Progenitor cell of endocrine pancreas (in vitro differentiated cells): ENCODE results near the gene NPR1. TPM values are rescaled to one million over a fixed set of nuclear protein-coding genes. Genes with fewer than 3 reads are reported as not detected.

ENCODE experiments used
- DNase-seq: peaks from one replicate; pipeline ENCODE4 v3.0.0; 2021; ENCODE audit warnings: low spot score; ENCODE audit not compliant: unreplicated experiment
- H3K27ac Mint-ChIP-seq: 2 replicates; pipeline ENCODE4 v1.8.0; 2021; ENCODE audit warnings: mild to moderate bottlenecking, moderate library complexity, mixed read lengths
- H3K27me3 Mint-ChIP-seq: 2 replicates; pipeline ENCODE4 v1.8.0; 2021; ENCODE audit warnings: mixed read lengths
- H3K36me3 Mint-ChIP-seq: 2 replicates; pipeline ENCODE4 v1.8.0; 2022; ENCODE audit warnings: mixed read lengths; ENCODE audit not compliant: insufficient read depth
- H3K4me1 Mint-ChIP-seq: 2 replicates; pipeline ENCODE4 v1.8.0; 2021; ENCODE audit warnings: low read depth, mixed read lengths
- H3K4me3 Mint-ChIP-seq: 2 replicates; pipeline ENCODE4 v1.8.0; 2021; ENCODE audit warnings: low read depth, mild to moderate bottlenecking, moderate library complexity, mixed read lengths
- H3K9me3 Mint-ChIP-seq: 2 replicates; pipeline ENCODE4 v1.8.0; 2021; ENCODE audit warnings: low read depth, mixed read lengths
- long read RNA-seq: library from polyadenylated mRNA; unstranded; transcript quantifications from one replicate; pipeline ENCODE4 v2.0.0, GENCODE V29; 2020
- total RNA-seq: library from RNA; stranded (reverse); gene quantifications from 2 replicates; pipeline ENCODE4 v1.2.1, GENCODE V29; 2021
- TF ChIP-seq, protein P1 (sequence below): fragments of 200-600 bp; sonication (generic); IDR thresholded peaks from one replicate; pipeline ENCODE4 v1.5.0; 2021; ENCODE audit warnings: antibody characterized with exemption, mild to moderate bottlenecking; ENCODE audit not compliant: unreplicated experiment

NPR1 gene
- 0.41 and 0.51 TPM in 2 replicates for total RNA-seq
- long read RNA-seq: 0 reads

DNA sequence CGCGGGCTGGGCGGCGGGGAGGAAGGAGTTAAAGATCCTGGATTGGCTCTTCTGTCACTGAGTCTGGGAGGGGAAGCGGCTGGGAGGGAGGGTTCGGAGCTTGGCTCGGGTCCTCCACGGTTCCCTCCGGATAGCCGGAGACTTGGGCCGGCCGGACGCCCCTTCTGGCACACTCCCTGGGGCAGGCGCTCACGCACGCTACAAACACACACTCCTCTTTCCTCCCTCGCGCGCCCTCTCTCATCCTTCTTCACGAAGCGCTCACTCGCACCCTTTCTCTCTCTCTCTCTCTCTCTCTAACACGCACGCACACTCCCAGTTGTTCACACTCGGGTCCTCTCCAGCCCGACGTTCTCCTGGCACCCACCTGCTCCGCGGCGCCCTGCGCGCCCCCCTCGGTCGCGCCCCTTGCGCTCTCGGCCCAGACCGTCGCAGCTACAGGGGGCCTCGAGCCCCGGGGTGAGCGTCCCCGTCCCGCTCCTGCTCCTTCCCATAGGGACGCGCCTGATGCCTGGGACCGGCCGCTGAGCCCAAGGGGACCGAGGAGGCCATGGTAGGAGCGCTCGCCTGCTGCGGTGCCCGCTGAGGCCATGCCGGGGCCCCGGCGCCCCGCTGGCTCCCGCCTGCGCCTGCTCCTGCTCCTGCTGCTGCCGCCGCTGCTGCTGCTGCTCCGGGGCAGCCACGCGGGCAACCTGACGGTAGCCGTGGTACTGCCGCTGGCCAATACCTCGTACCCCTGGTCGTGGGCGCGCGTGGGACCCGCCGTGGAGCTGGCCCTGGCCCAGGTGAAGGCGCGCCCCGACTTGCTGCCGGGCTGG lies at the start of gene NPR1:
NPR1 (plus strand) TSS at position 170 of the 818 bp plus-strand sequence; CDS start at position 591, 421 bp downstream.
- no peak for DNase-seq
- Mint-ChIP-seq H3K27me3 (peaks cover 55% of the 10 kb centered on the region), H3K27ac (peak within 1 kb of the TSS; percentile 34), H3K4me1 (peaks cover 11% of the 10 kb centered on the region), H3K36me3 (no peaks in the 10 kb centered on the region), H3K9me3 (no peaks in the 10 kb centered on the region), H3K4me3 (peak within 1 kb of the TSS; percentile 61)
- TF ChIP-seq, protein P1, sequence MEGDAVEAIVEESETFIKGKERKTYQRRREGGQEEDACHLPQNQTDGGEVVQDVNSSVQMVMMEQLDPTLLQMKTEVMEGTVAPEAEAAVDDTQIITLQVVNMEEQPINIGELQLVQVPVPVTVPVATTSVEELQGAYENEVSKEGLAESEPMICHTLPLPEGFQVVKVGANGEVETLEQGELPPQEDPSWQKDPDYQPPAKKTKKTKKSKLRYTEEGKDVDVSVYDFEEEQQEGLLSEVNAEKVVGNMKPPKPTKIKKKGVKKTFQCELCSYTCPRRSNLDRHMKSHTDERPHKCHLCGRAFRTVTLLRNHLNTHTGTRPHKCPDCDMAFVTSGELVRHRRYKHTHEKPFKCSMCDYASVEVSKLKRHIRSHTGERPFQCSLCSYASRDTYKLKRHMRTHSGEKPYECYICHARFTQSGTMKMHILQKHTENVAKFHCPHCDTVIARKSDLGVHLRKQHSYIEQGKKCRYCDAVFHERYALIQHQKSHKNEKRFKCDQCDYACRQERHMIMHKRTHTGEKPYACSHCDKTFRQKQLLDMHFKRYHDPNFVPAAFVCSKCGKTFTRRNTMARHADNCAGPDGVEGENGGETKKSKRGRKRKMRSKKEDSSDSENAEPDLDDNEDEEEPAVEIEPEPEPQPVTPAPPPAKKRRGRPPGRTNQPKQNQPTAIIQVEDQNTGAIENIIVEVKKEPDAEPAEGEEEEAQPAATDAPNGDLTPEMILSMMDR: no peak

DNA sequence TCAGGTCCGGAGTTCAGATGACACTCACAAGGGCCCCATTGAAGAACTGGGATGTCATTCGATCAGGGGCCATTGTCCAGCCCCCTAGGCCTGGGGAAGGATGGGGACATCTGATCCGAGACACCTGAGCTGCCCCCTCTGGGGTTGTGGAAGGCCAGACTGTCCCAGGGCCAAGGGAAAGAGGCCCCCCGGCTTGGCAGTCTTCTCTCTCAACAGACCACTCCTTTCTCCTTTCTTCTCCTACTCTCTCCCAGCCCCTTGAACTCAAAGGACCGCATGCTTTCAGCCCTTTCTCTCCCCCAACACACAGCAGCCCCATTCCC lies 49.2 kb upstream of the NPR1 start:
- peaks cover 35% of the 10 kb centered on the region for H3K4me1 Mint-ChIP-seq
- DNase-seq: no peak
- H3K27me3 Mint-ChIP-seq: no peaks in the 10 kb centered on the region
- H3K9me3 Mint-ChIP-seq: peaks cover 4% of the 10 kb centered on the region
- no peak overlapping the region for H3K4me3 Mint-ChIP-seq
- peaks cover 3% of the 10 kb centered on the region for H3K36me3 Mint-ChIP-seq
- no peak overlapping the region for H3K27ac Mint-ChIP-seq
- TF ChIP-seq, protein P1: no peak

- Mint-ChIP-seq H3K9me3 (peaks cover 4% of the 10 kb centered on the region), H3K27me3 (no peaks in the 10 kb centered on the region), H3K4me3 (no peak overlapping the region), H3K4me1 (peaks cover 36% of the 10 kb centered on the region), H3K27ac (peak overlapping the region; percentile 56), H3K36me3 (peaks cover 3% of the 10 kb centered on the region)
- DNase-seq: no peak
- TF ChIP-seq, protein P1: no peak
These were observed 48.5 kb upstream of the NPR1 start for GRCh38 chr1:153629971-153630370.

DNA sequence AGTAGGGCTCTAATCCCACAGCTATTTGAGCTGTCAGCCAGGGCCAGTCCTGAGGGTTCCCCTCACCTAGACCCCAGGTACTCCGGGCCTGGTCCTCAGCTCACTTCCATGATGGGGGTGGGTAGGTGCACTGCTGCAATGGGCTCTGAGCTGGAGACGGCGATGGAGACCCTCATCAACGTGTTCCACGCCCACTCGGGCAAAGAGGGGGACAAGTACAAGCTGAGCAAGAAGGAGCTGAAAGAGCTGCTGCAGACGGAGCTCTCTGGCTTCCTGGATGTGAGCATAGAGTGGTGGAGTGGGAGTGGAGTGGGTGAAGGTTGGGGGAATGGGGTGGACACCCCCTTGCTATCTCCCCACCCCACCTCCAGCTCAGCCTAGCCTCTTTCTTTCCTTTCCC lies 48.1 kb upstream of the NPR1 start:
- H3K4me3 Mint-ChIP-seq: no peak overlapping the region
- H3K27me3 Mint-ChIP-seq: no peaks in the 10 kb centered on the region
- H3K4me1 Mint-ChIP-seq: peaks cover 37% of the 10 kb centered on the region
- TF ChIP-seq, protein P1: no peak
- H3K27ac Mint-ChIP-seq: peak overlapping the region; percentile 56
- H3K9me3 Mint-ChIP-seq: peaks cover 4% of the 10 kb centered on the region
- DNase-seq: no peak
- peaks cover 3% of the 10 kb centered on the region for H3K36me3 Mint-ChIP-seq

- H3K4me3 Mint-ChIP-seq: no peak overlapping the region
- no peak for DNase-seq
- TF ChIP-seq, protein P1: no peak
- peaks cover 4% of the 10 kb centered on the region for H3K36me3 Mint-ChIP-seq
- H3K27me3 Mint-ChIP-seq: no peaks in the 10 kb centered on the region
- peaks cover 4% of the 10 kb centered on the region for H3K9me3 Mint-ChIP-seq
- peaks cover 35% of the 10 kb centered on the region for H3K4me1 Mint-ChIP-seq
- H3K27ac Mint-ChIP-seq: peak overlapping the region; percentile 80
These were observed 47.2 kb upstream of the NPR1 start for GRCh38 chr1:153631047-153632022.
